H9 (cell line): ENCODE results near the gene SPRY2. TPM values are rescaled to one million over a fixed set of nuclear protein-coding genes. Genes with fewer than 3 reads are reported as not detected.

Experiments used
- DNase-seq: peaks from one replicate; pipeline ENCODE4 v3.0.0-alpha.2; 2017
- H2AFZ ChIP-seq: one replicate; pipeline ENCODE4 v1.6.1; 2013; ENCODE audit warnings: mild to moderate bottlenecking, low read length, control low read depth, moderate library complexity
- H2AK5ac ChIP-seq: 2 replicates; pipeline ENCODE4 v1.6.1; 2013; ENCODE audit warnings: low read length, control low read depth, mixed read lengths; ENCODE audit not compliant: insufficient read length
- H2BK120ac ChIP-seq: one replicate; pipeline ENCODE4 v1.6.1; 2013; ENCODE audit warnings: low read depth, mild to moderate bottlenecking, low read length, control low read depth, inconsistent platforms; ENCODE audit not compliant: poor library complexity, severe bottlenecking
- H2BK12ac ChIP-seq: 2 replicates; pipeline ENCODE4 v1.6.1; 2013; ENCODE audit warnings: low read length, control low read depth, mixed read lengths, low read depth; ENCODE audit not compliant: insufficient read length
- H2BK15ac ChIP-seq: 2 replicates; pipeline ENCODE4 v1.6.1; 2013; ENCODE audit warnings: low read depth, low read length, control low read depth
- H2BK20ac ChIP-seq: one replicate; pipeline ENCODE4 v1.6.1; 2013; ENCODE audit warnings: low read depth, mild to moderate bottlenecking, low read length, control low read depth, inconsistent platforms; ENCODE audit not compliant: poor library complexity, severe bottlenecking
- H2BK5ac ChIP-seq: 2 replicates; pipeline ENCODE4 v1.6.1; 2013; ENCODE audit warnings: low read length, control low read depth, mixed read lengths; ENCODE audit not compliant: insufficient read length
- H3K14ac ChIP-seq: 2 replicates; pipeline ENCODE4 v1.6.1; 2013; ENCODE audit warnings: low read length, control low read depth; ENCODE audit not compliant: insufficient read depth
- H3K18ac ChIP-seq: 2 replicates; pipeline ENCODE4 v1.6.1; 2013; ENCODE audit warnings: low read depth, mild to moderate bottlenecking, mixed read lengths, low read length, control low read depth; ENCODE audit not compliant: insufficient read length
- H3K23ac ChIP-seq: 2 replicates; pipeline ENCODE4 v1.6.1; 2013; ENCODE audit warnings: low read length, control low read depth, mixed read lengths, low read depth; ENCODE audit not compliant: insufficient read length
- H3K23me2 ChIP-seq: 2 replicates; pipeline ENCODE4 v1.6.1; 2013; ENCODE audit warnings: low read depth, mild to moderate bottlenecking, mixed read lengths, low read length, control low read depth; ENCODE audit not compliant: insufficient read length, poor library complexity, severe bottlenecking
- H3K27ac ChIP-seq: 2 replicates; pipeline ENCODE4 v1.5.1; 2013; ENCODE audit warnings: low read length, control low read depth, mixed read lengths, low read depth; ENCODE audit not compliant: insufficient read length
- H3K27me3 ChIP-seq: 2 replicates; pipeline ENCODE4 v1.6.1; 2013; ENCODE audit warnings: low read length, control low read depth, inconsistent platforms; ENCODE audit not compliant: insufficient read depth
- H3K4ac ChIP-seq: 2 replicates; pipeline ENCODE4 v1.6.1; 2013; ENCODE audit warnings: low read depth, mild to moderate bottlenecking, control low read depth, inconsistent platforms, low read length, moderate library complexity
- H3K4me1 ChIP-seq: 2 replicates; pipeline ENCODE4 v1.6.1; 2013; ENCODE audit warnings: low read length, control low read depth, inconsistent platforms; ENCODE audit not compliant: insufficient read depth
- H3K4me2 ChIP-seq: 2 replicates; pipeline ENCODE4 v1.6.1; 2013; ENCODE audit warnings: low read length, control low read depth, mixed read lengths; ENCODE audit not compliant: insufficient read length, insufficient read depth
- H3K56ac ChIP-seq: 2 replicates; pipeline ENCODE4 v1.6.1; 2013; ENCODE audit warnings: low read depth, mild to moderate bottlenecking, mixed read lengths, low read length, control low read depth; ENCODE audit not compliant: insufficient read length
- H3K79me1 ChIP-seq: 2 replicates; pipeline ENCODE4 v1.6.1; 2013; ENCODE audit warnings: low read depth, mild to moderate bottlenecking, moderate library complexity, low read length, control low read depth, inconsistent platforms; ENCODE audit not compliant: insufficient read depth, poor library complexity, severe bottlenecking
- H3K79me2 ChIP-seq: 2 replicates; pipeline ENCODE4 v1.6.1; 2013; ENCODE audit warnings: low read length, control low read depth, inconsistent platforms; ENCODE audit not compliant: insufficient read depth
- H3K9ac ChIP-seq: 2 replicates; pipeline ENCODE4 v1.6.1; 2013; ENCODE audit warnings: low read length, control low read depth, mixed read lengths; ENCODE audit not compliant: insufficient read length; ENCODE audit errors: extremely low read depth
- H3K9me3 ChIP-seq: one replicate; pipeline ENCODE4 v1.6.1; 2013; ENCODE audit warnings: low read depth, low read length, inconsistent platforms; ENCODE audit not compliant: control insufficient read depth
- H3T11ph ChIP-seq: one replicate; pipeline ENCODE4 v1.6.1; 2013; ENCODE audit warnings: mild to moderate bottlenecking, low read length, control low read depth, inconsistent platforms
- H4K20me1 ChIP-seq: one replicate; pipeline ENCODE4 v1.6.1; 2013; ENCODE audit not compliant: control insufficient read depth, insufficient read length, insufficient read depth
- H4K5ac ChIP-seq: 2 replicates; pipeline ENCODE4 v1.6.1; 2013; ENCODE audit warnings: low read depth, mild to moderate bottlenecking, mixed read lengths, low read length, control low read depth; ENCODE audit not compliant: insufficient read length
- H4K8ac ChIP-seq: replicated peaks from 2 replicates; pipeline ENCODE4 v1.6.1; 2013; ENCODE audit warnings: low read length, control low read depth, mixed read lengths, low read depth; ENCODE audit not compliant: insufficient read length
- H4K91ac ChIP-seq: 2 replicates; pipeline ENCODE4 v1.6.1; 2013; ENCODE audit warnings: low read depth, mild to moderate bottlenecking, moderate library complexity, mixed read lengths, low read length, control low read depth; ENCODE audit not compliant: insufficient read length
- H3K27ac Mint-ChIP-seq, 3 experiments: 2 replicates in 2 of 3; 3 replicates in 1 of 3; pipeline ENCODE4 v1.8.0; 2020 to 2021; ENCODE audit warnings: mixed read lengths in 3 of 3, mild to moderate bottlenecking in 1 of 3, moderate library complexity in 1 of 3
- H3K27me3 Mint-ChIP-seq: 2 replicates; pipeline ENCODE4 v1.8.0; 2021; ENCODE audit warnings: low read depth, mild to moderate bottlenecking, moderate library complexity, mixed read lengths
- H3K36me3 Mint-ChIP-seq, 3 experiments: 2 replicates in 2 of 3; 3 replicates in 1 of 3; pipeline ENCODE4 v1.8.0; 2020 to 2021; ENCODE audit warnings: low read depth in 3 of 3, mixed read lengths in 3 of 3; ENCODE audit not compliant: insufficient read depth in 1 of 3
- H3K4me1 Mint-ChIP-seq, 2 experiments: 2 replicates each; pipeline ENCODE4 v1.8.0; 2020; ENCODE audit warnings: mixed read lengths in 2 of 2
- H3K4me3 Mint-ChIP-seq, 2 experiments: 2 replicates in 1 of 2; 3 replicates in 1 of 2; pipeline ENCODE4 v1.8.0; 2020 to 2021; ENCODE audit warnings: mild to moderate bottlenecking in 2 of 2, mixed read lengths in 2 of 2, moderate library complexity in 1 of 2
- H3K9me3 Mint-ChIP-seq, 2 experiments: 2 replicates in 1 of 2; 3 replicates in 1 of 2; pipeline ENCODE4 v1.8.0; 2020; ENCODE audit warnings: mild to moderate bottlenecking in 2 of 2, mixed read lengths in 2 of 2, moderate library complexity in 1 of 2
- WGBS: extraction: QIAGEN DNeasy Blood & Tissue Kit; methylation state at CpG from one replicate; pipeline ENCODE4 v1.1.7; 2013; ENCODE audit warnings: missing lambda C conversion rate, low lambda C conversion rate, mixed read lengths; ENCODE audit not compliant: insufficient read length; ENCODE audit errors: extremely low coverage; 5-methylcytosine and 5-hydroxymethylcytosine counted together
- total RNA-seq: library from RNA; stranded (reverse); gene quantifications from 2 replicates; pipeline ENCODE4 v1.2.1, GENCODE V29; 2021
- TF ChIP-seq, protein P1 (sequence below): fragments of 200-600 bp; sonication (generic); conservative IDR thresholded peaks from 3 replicates; pipeline ENCODE4 v1.8.0; 2021; ENCODE audit warnings: antibody characterized with exemption, mild to moderate bottlenecking

SPRY2 gene
- total RNA-seq, 1 experiment from 2014 or later = 56.4 TPM

DNA sequence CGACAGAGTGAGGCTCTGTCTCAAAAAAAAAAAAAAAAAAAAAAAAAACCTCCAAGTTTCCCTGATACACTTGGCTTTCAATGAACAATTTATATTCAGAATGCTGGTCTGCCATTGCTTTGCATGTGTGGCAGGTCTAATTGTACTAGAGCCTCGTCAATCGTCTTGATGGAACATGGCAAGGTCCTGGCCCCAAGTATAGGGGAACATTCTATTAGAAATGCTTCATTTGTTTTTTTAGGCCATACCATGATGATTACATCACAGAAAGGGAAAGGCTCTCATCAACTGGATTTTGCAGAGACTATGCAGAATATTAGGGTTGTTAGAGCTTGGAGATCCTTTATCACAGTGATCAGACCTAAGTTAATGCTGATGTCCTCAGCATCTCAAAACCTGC is 28.0 kb downstream of the SPRY2 start:
- H3K36me3 Mint-ChIP-seq = no peaks in the 10 kb centered on the region
- no peak for DNase-seq
- Histone ChIP-seq H3K27me3 (no peaks in the 10 kb centered on the region), H3K23ac (no peak overlapping the region), H3K4ac (no peak overlapping the region), H3K4me2 (no peak overlapping the region), H4K20me1 (no peaks in the 10 kb centered on the region), H2BK5ac (no peak overlapping the region), H2BK15ac (no peak overlapping the region), H3K23me2 (no peaks in the 10 kb centered on the region), H3K9me3 (no peaks in the 10 kb centered on the region), H3K14ac (no peak overlapping the region), H3K79me1 (no peaks in the 10 kb centered on the region), H2BK12ac (no peak overlapping the region), H4K5ac (no peak overlapping the region), H4K91ac (no peak overlapping the region), H3K79me2 (no peaks in the 10 kb centered on the region), H3K56ac (no peak overlapping the region), H2AFZ (no peak overlapping the region), H3K18ac (no peak overlapping the region), H3K4me1 (no peaks in the 10 kb centered on the region), H3K9ac (no peak overlapping the region), H3T11ph (no peak overlapping the region), H2AK5ac (no peak overlapping the region), H4K8ac (no peak overlapping the region), H2BK20ac (no peak overlapping the region), H3K27ac (no peak overlapping the region), H2BK120ac (no peak overlapping the region)
- WGBS = no CpG with 5 or more reads among the region's 3 CpGs
- no peak overlapping the region for H3K4me3 Mint-ChIP-seq
- no peaks in the 10 kb centered on the region for H3K9me3 Mint-ChIP-seq
- H3K27me3 Mint-ChIP-seq = no peaks in the 10 kb centered on the region
- no peaks in the 10 kb centered on the region for H3K4me1 Mint-ChIP-seq
- H3K27ac Mint-ChIP-seq = no peak overlapping the region
- TF ChIP-seq, protein P1, sequence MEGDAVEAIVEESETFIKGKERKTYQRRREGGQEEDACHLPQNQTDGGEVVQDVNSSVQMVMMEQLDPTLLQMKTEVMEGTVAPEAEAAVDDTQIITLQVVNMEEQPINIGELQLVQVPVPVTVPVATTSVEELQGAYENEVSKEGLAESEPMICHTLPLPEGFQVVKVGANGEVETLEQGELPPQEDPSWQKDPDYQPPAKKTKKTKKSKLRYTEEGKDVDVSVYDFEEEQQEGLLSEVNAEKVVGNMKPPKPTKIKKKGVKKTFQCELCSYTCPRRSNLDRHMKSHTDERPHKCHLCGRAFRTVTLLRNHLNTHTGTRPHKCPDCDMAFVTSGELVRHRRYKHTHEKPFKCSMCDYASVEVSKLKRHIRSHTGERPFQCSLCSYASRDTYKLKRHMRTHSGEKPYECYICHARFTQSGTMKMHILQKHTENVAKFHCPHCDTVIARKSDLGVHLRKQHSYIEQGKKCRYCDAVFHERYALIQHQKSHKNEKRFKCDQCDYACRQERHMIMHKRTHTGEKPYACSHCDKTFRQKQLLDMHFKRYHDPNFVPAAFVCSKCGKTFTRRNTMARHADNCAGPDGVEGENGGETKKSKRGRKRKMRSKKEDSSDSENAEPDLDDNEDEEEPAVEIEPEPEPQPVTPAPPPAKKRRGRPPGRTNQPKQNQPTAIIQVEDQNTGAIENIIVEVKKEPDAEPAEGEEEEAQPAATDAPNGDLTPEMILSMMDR = no peak
